Panc1 (cell line): ENCODE results near the gene DCTD. TPM values are rescaled to one million over a fixed set of nuclear protein-coding genes. Genes with fewer than 3 reads are reported as not detected.

Experiments
- ATAC-seq: fragments of 200-7000 bp; cut with Tn5 transposase; 2 replicates; pipeline ENCODE4 v1.9.1; 2020; ENCODE audit warnings: mild to moderate bottlenecking, moderate library complexity
- BruUV-seq: library from RNA; stranded (reverse); fragments of 400-500 nt; replicated peaks from 2 replicates; lab custom pipeline; 2021; lab: Mats Ljungman, UMichigan
- CTCF ChIA-PET: fragments of 300-600 bp; sonication (Branson Sonifier 250); formaldehyde crosslinking; loops from one replicate; lab custom pipeline; 2022; ENCODE audit warnings: antibody characterized with exemption; lab: Charles Lee
- POLR2A ChIA-PET: fragments of 300-600 bp; sonication (Branson Sonifier 250); formaldehyde crosslinking; loops from one replicate; lab custom pipeline; 2022; ENCODE audit warnings: antibody characterized with exemption; lab: Charles Lee
- DNase-seq: peaks from one replicate; pipeline ENCODE4 v3.0.0-alpha.2; 2010; ENCODE audit warnings: low read depth, low spot score
- H3K27ac ChIP-seq: 2 replicates; pipeline ENCODE4 v1.5.1; 2011; ENCODE audit warnings: mild to moderate bottlenecking, low read length, inconsistent platforms
- H3K27me3 ChIP-seq: fragments of 200-500 bp; sonication (Bioruptor generic); 2 replicates; pipeline ENCODE4 v1.6.0; 2014; ENCODE audit warnings: low read length, inconsistent platforms; ENCODE audit not compliant: control insufficient read depth, insufficient read depth
- H3K36me3 ChIP-seq: fragments of 200-500 bp; sonication (Bioruptor generic); 2 replicates; pipeline ENCODE4 v1.5.1; 2014; ENCODE audit warnings: inconsistent platforms, mild to moderate bottlenecking, low read length, moderate library complexity; ENCODE audit not compliant: control insufficient read depth, insufficient read depth
- H3K4me1 ChIP-seq: 2 replicates; pipeline ENCODE4 v1.5.1; 2011; ENCODE audit warnings: inconsistent platforms, mild to moderate bottlenecking, low read length, moderate library complexity; ENCODE audit not compliant: control insufficient read depth, insufficient read depth
- H3K4me3 ChIP-seq, 2 experiments: 2 replicates each; pipeline ENCODE4 v1.5.1; 2011 to 2012; ENCODE audit warnings: low read depth in 2 of 2, low read length in 2 of 2, mild to moderate bottlenecking in 2 of 2, inconsistent platforms in 1 of 2, moderate library complexity in 1 of 2
- H3K9me3 ChIP-seq: fragments of 200-500 bp; sonication (Bioruptor generic); 2 replicates; pipeline ENCODE4 v1.5.1; 2014; ENCODE audit warnings: low read depth, mild to moderate bottlenecking, inconsistent platforms, low read length, moderate library complexity; ENCODE audit not compliant: control insufficient read depth, insufficient read depth
- POLR2AphosphoS5 ChIP-seq: IDR thresholded peaks from 2 replicates; pipeline ENCODE4 v1.6.1; 2012; ENCODE audit warnings: mild to moderate bottlenecking, low read depth, low read length, moderate library complexity
- SIN3A ChIP-seq: IDR thresholded peaks from 2 replicates; pipeline ENCODE4 v1.6.1; 2012; ENCODE audit warnings: low read depth, mild to moderate bottlenecking, low read length, moderate library complexity, borderline replicate concordance; ENCODE audit not compliant: insufficient read depth
- TCF7L2 ChIP-seq: IDR thresholded peaks from 2 replicates; pipeline ENCODE4 v1.6.1; 2011; ENCODE audit warnings: mild to moderate bottlenecking, low read depth, low read length, inconsistent platforms
- in situ Hi-C: cut with HindIII; loops from 2 replicates; pipeline ENCODE4 v1.10.0; 2016; ENCODE audit warnings: low sequenced_read_pairs, low pct_unique_long_range_greater_than_20kb
- intact Hi-C: fragments of 100-400 bp; cut with micrococcal nuclease; formaldehyde crosslinking; loops from one replicate; pipeline ENCODE4 v1.10.0; 2022; ENCODE audit not compliant: unreplicated experiment
- total RNA-seq: library from RNA; stranded (reverse); gene quantifications from one replicate; pipeline ENCODE4 v1.2.1, GENCODE V29; 2021; ENCODE audit not compliant: unreplicated experiment
- TF ChIP-seq, protein P1 (sequence below): fragments of 450-650 bp; IDR thresholded peaks from 2 replicates; pipeline ENCODE4 v1.5.1; 2017; ENCODE audit warnings: mild to moderate bottlenecking
- TF ChIP-seq, protein P2 (sequence below), 2 experiments: IDR thresholded peaks; 2 replicates each; pipeline ENCODE4 v1.6.1; 2011 to 2012; ENCODE audit warnings: low read depth in 2 of 2, control low read depth in 1 of 2, low read length in 1 of 2, mild to moderate bottlenecking in 1 of 2, moderate library complexity in 1 of 2; ENCODE audit not compliant: insufficient read depth in 1 of 2

DCTD gene
- total RNA-seq, 1 experiment from 2014 or later = 77.0 TPM

DNA sequence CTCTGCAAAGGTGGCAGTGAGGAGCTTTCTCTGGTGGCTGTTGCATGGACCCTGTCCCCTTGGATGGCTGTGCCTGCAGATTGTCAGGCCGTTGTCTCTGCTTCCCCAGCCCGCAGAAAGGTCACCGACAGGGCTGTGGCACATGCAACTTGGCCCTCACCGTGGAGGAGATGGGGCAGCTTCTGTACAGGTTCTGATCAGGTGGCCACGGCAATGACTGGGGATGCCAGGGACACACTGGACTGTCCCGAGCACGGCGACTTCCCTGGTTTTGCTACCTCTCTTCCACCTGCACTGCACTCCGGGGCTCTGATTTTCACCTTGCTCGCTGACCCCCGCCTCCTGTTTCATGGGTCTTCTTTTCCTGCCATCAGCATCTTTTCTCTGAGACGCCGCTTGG, 43.5 kb downstream of the DCTD start:
- ATAC-seq (no peak), DNase-seq (no peak)
- BruUV-seq = no TSS peak
- POLR2A ChIA-PET = no interaction called here
- CTCF ChIA-PET = no interaction called here
- TF ChIP-seq SIN3A (no peak), POLR2AphosphoS5 (no peak), TCF7L2 (no peak)
- TF ChIP-seq, protein P1, sequence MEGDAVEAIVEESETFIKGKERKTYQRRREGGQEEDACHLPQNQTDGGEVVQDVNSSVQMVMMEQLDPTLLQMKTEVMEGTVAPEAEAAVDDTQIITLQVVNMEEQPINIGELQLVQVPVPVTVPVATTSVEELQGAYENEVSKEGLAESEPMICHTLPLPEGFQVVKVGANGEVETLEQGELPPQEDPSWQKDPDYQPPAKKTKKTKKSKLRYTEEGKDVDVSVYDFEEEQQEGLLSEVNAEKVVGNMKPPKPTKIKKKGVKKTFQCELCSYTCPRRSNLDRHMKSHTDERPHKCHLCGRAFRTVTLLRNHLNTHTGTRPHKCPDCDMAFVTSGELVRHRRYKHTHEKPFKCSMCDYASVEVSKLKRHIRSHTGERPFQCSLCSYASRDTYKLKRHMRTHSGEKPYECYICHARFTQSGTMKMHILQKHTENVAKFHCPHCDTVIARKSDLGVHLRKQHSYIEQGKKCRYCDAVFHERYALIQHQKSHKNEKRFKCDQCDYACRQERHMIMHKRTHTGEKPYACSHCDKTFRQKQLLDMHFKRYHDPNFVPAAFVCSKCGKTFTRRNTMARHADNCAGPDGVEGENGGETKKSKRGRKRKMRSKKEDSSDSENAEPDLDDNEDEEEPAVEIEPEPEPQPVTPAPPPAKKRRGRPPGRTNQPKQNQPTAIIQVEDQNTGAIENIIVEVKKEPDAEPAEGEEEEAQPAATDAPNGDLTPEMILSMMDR = no peak
- TF ChIP-seq, protein P2, sequence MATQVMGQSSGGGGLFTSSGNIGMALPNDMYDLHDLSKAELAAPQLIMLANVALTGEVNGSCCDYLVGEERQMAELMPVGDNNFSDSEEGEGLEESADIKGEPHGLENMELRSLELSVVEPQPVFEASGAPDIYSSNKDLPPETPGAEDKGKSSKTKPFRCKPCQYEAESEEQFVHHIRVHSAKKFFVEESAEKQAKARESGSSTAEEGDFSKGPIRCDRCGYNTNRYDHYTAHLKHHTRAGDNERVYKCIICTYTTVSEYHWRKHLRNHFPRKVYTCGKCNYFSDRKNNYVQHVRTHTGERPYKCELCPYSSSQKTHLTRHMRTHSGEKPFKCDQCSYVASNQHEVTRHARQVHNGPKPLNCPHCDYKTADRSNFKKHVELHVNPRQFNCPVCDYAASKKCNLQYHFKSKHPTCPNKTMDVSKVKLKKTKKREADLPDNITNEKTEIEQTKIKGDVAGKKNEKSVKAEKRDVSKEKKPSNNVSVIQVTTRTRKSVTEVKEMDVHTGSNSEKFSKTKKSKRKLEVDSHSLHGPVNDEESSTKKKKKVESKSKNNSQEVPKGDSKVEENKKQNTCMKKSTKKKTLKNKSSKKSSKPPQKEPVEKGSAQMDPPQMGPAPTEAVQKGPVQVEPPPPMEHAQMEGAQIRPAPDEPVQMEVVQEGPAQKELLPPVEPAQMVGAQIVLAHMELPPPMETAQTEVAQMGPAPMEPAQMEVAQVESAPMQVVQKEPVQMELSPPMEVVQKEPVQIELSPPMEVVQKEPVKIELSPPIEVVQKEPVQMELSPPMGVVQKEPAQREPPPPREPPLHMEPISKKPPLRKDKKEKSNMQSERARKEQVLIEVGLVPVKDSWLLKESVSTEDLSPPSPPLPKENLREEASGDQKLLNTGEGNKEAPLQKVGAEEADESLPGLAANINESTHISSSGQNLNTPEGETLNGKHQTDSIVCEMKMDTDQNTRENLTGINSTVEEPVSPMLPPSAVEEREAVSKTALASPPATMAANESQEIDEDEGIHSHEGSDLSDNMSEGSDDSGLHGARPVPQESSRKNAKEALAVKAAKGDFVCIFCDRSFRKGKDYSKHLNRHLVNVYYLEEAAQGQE (IDR thresholded peaks at IDR 0.05; ENCODE audit: insufficient read depth in 1 of 2, low read depth in 2 of 2, low read length in 1 of 2) = no peak
- Histone ChIP-seq H3K4me3 (no peak overlapping the region), H3K9me3 (no peaks in the 10 kb centered on the region), H3K27me3 (no peaks in the 10 kb centered on the region), H3K36me3 (no peaks in the 10 kb centered on the region), H3K4me1 (no peaks in the 10 kb centered on the region), H3K27ac (no peak overlapping the region)
- in situ Hi-C loops (no loop called here), intact Hi-C loops (no loop called here)

DNA sequence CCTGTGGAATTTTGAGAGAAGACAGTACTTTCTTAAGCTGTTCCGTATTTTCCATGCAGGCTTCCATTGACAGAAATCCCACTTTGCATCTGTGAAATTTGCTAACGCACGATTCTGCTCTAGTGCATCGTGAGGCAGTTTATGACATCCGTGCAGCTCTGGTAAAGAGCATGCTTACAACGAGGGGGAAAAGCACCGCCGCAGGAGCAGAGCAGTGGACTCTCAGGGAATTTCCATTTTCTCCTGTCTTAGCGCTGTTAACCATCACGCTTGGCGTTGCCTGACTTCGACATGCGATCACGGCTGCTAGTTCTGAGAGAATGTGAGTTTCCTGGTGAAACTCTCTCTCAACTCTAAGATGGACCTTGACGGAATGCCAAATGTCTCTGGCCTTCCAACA, 43.9 kb downstream of the DCTD start:
- POLR2A ChIA-PET = no interaction called here
- in situ Hi-C loops (no loop called here), intact Hi-C loops (no loop called here)
- H3K4me1 ChIP-seq = no peaks in the 10 kb centered on the region
- H3K27me3 ChIP-seq = no peaks in the 10 kb centered on the region
- BruUV-seq = no TSS peak
- CTCF ChIA-PET = no interaction called here
- no peak overlapping the region for H3K4me3 ChIP-seq
- no peak for ATAC-seq
- TF ChIP-seq POLR2AphosphoS5 (no peak), TCF7L2 (no peak), SIN3A (no peak)
- TF ChIP-seq, protein P1 = no peak
- TF ChIP-seq, protein P2 (IDR thresholded peaks at IDR 0.05; ENCODE audit: insufficient read depth in 1 of 2, low read depth in 2 of 2, low read length in 1 of 2) = no peak
- DNase-seq = no peak
- H3K9me3 ChIP-seq = no peaks in the 10 kb centered on the region
- no peaks in the 10 kb centered on the region for H3K36me3 ChIP-seq
- H3K27ac ChIP-seq = no peak overlapping the region
